Glutamatergic neuron (in vitro differentiated cells): ENCODE measurements around the gene MRGPRD. TPM values are rescaled to one million over a fixed set of nuclear protein-coding genes. Genes with fewer than 3 reads are reported as not detected.
A peak's percentile ranks its signal among the peaks of the same experiment; 100 is the strongest.

Source experiments
- DNase-seq: peaks from one replicate; pipeline ENCODE4 v3.0.0; 2022
- H3K27ac Mint-ChIP-seq: one replicate; pipeline ENCODE4 v1.8.0; 2020; ENCODE audit warnings: mild to moderate bottlenecking, mixed read lengths, inconsistent platforms; ENCODE audit not compliant: unreplicated experiment
- H3K27me3 Mint-ChIP-seq: one replicate; pipeline ENCODE4 v1.8.0; 2020; ENCODE audit warnings: mild to moderate bottlenecking, moderate library complexity, mixed read lengths, inconsistent platforms; ENCODE audit not compliant: unreplicated experiment
- H3K36me3 Mint-ChIP-seq: one replicate; pipeline ENCODE4 v1.8.0; 2020; ENCODE audit warnings: mild to moderate bottlenecking, mixed read lengths, inconsistent platforms; ENCODE audit not compliant: unreplicated experiment
- H3K4me1 Mint-ChIP-seq: one replicate; pipeline ENCODE4 v1.8.0; 2020; ENCODE audit warnings: mild to moderate bottlenecking, low read depth, mixed read lengths, inconsistent platforms; ENCODE audit not compliant: unreplicated experiment
- H3K4me3 Mint-ChIP-seq: one replicate; pipeline ENCODE4 v1.8.0; 2020; ENCODE audit warnings: mild to moderate bottlenecking, mixed read lengths, inconsistent platforms; ENCODE audit not compliant: unreplicated experiment
- H3K9me3 Mint-ChIP-seq: one replicate; pipeline ENCODE4 v1.8.0; 2020; ENCODE audit warnings: mild to moderate bottlenecking, moderate library complexity, mixed read lengths, inconsistent platforms; ENCODE audit not compliant: unreplicated experiment
- CTCF ChIP-seq: fragments of 200-600 bp; sonication (generic); IDR thresholded peaks from one replicate; pipeline ENCODE4 v1.5.0; 2021; ENCODE audit not compliant: partially characterized antibody, unreplicated experiment
- total RNA-seq: library from RNA; stranded (reverse); fragmentation: NEBNext Ultra II Directional; extraction: Animal tissue kit (Norgen Biotek cat#: 25700); gene quantifications from one replicate; pipeline ENCODE4 v1.2.1, GENCODE V29; 2021; ENCODE audit not compliant: unreplicated experiment

Gene MRGPRD
- total RNA-seq, 1 donor from 2014 or later = not detected

DNA sequence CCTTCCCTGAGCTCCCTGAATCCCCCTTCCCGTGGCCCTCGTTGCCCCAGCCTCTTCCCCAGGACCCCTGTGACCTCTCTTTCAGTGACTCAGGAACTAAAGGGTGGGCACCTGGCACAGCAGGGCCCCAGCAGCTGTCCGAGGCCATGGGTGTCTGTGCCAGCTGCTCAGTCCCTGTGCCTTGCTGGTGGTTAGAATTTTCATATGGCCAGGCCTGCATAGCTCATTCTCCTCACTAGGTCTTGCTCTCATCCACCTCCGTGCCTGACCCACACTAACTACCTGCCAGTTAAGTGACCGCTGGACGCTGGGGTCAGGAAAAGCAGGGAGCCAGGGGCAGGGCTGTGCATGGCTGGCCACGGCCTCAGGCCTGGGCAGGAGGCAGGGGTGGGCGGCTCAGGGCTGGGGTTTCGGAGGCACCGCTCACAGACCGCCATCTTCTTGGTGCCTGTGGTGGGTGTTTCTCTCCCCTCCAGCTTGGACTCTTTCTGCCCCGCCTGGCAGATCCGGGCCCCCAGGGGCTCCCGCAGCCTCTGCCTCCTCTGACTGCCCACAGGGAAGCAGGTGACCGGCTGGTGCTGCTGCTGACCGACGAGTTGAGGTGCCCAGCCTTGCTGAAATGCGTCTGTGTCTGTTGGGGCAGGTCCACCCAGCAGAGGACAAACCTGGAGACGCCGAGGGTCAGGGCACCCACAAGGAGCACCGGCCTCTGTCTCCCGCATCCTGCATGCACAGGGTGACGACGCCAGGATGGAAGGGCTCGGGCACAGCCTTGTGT is 20.3 kb downstream of the MRGPRD start:
- H3K4me3 Mint-ChIP-seq = no peak overlapping the region
- peaks cover 6% of the 10 kb centered on the region for H3K36me3 Mint-ChIP-seq
- peaks cover 5% of the 10 kb centered on the region for H3K4me1 Mint-ChIP-seq
- H3K27me3 Mint-ChIP-seq = no peaks in the 10 kb centered on the region
- H3K27ac Mint-ChIP-seq = no peak overlapping the region
- DNase-seq = no peak
- no peak for TF ChIP-seq CTCF
- peaks cover 11% of the 10 kb centered on the region for H3K9me3 Mint-ChIP-seq

- DNase-seq = peak; percentile 51
- H3K27me3 Mint-ChIP-seq = no peaks in the 10 kb centered on the region
- peaks cover 5% of the 10 kb centered on the region for H3K36me3 Mint-ChIP-seq
- H3K4me3 Mint-ChIP-seq = no peak overlapping the region
- no peak overlapping the region for H3K27ac Mint-ChIP-seq
- peaks cover 11% of the 10 kb centered on the region for H3K9me3 Mint-ChIP-seq
- no peak for TF ChIP-seq CTCF
- peaks cover 8% of the 10 kb centered on the region for H3K4me1 Mint-ChIP-seq
Measured at GRCh38 chr11:68959465-68960293, 21.1 kb downstream of the MRGPRD start.

- no peak for TF ChIP-seq CTCF
- Mint-ChIP-seq H3K4me3 (no peak overlapping the region), H3K36me3 (no peaks in the 10 kb centered on the region), H3K4me1 (peaks cover 8% of the 10 kb centered on the region), H3K27me3 (no peaks in the 10 kb centered on the region), H3K27ac (no peak overlapping the region), H3K9me3 (peaks cover 8% of the 10 kb centered on the region)
- DNase-seq = no peak
Measured at GRCh38 chr11:68958211-68958610, 22.6 kb downstream of the MRGPRD start.

GRCh38 chr11:68956547-68957254 is 24.1 kb downstream of the MRGPRD start:
- H3K36me3 Mint-ChIP-seq = no peaks in the 10 kb centered on the region
- DNase-seq = no peak
- no peak overlapping the region for H3K4me3 Mint-ChIP-seq
- H3K4me1 Mint-ChIP-seq = peaks cover 8% of the 10 kb centered on the region
- no peak for TF ChIP-seq CTCF
- H3K27me3 Mint-ChIP-seq = no peaks in the 10 kb centered on the region
- H3K27ac Mint-ChIP-seq = no peak overlapping the region
- peaks cover 6% of the 10 kb centered on the region for H3K9me3 Mint-ChIP-seq
